Endothelial cell of umbilical vein (primary cell): ENCODE results near the gene GDNF.
A peak's percentile ranks its signal among the peaks of the same experiment; 100 is the strongest.

Experiments used
- EZH2 ChIP-seq: IDR thresholded peaks from 2 replicates; pipeline ENCODE4 v1.6.1; 2012; ENCODE audit warnings: borderline replicate concordance, low read depth, mild to moderate bottlenecking, moderate library complexity, low read length, inconsistent platforms; ENCODE audit not compliant: severe bottlenecking
- FOS ChIP-seq: IDR thresholded peaks from 2 replicates; pipeline ENCODE4 v1.6.1; 2011; ENCODE audit warnings: mild to moderate bottlenecking, low read length, moderate library complexity, borderline replicate concordance; ENCODE audit not compliant: insufficient read depth
- JUN ChIP-seq: IDR thresholded peaks from 2 replicates; pipeline ENCODE4 v1.6.1; 2011; ENCODE audit warnings: borderline replicate concordance, low read depth; ENCODE audit not compliant: insufficient read length, insufficient read depth
- POLR2A ChIP-seq: IDR thresholded peaks from 2 replicates; pipeline ENCODE4 v1.6.1; 2012; ENCODE audit warnings: low read depth, mild to moderate bottlenecking, control low read depth, low read length
- POLR2AphosphoS5 ChIP-seq: IDR thresholded peaks from 2 replicates; pipeline ENCODE4 v1.6.1; 2012; ENCODE audit warnings: low read depth, mild to moderate bottlenecking, control low read depth, low read length, moderate library complexity; ENCODE audit not compliant: insufficient read depth
- TF ChIP-seq, protein P1 (sequence below), 2 donors: IDR thresholded peaks; 1 replicate in 1 of 2; 2 replicates in 1 of 2; pipeline ENCODE4 v1.5.1; 2011; ENCODE audit warnings: low read length in 2 of 2, mild to moderate bottlenecking in 2 of 2, moderate library complexity in 2 of 2, control low read depth in 1 of 2, inconsistent platforms in 1 of 2, low read depth in 1 of 2; ENCODE audit not compliant: insufficient read depth in 1 of 2; ENCODE audit errors: extremely low read depth in 1 of 2

DNA sequence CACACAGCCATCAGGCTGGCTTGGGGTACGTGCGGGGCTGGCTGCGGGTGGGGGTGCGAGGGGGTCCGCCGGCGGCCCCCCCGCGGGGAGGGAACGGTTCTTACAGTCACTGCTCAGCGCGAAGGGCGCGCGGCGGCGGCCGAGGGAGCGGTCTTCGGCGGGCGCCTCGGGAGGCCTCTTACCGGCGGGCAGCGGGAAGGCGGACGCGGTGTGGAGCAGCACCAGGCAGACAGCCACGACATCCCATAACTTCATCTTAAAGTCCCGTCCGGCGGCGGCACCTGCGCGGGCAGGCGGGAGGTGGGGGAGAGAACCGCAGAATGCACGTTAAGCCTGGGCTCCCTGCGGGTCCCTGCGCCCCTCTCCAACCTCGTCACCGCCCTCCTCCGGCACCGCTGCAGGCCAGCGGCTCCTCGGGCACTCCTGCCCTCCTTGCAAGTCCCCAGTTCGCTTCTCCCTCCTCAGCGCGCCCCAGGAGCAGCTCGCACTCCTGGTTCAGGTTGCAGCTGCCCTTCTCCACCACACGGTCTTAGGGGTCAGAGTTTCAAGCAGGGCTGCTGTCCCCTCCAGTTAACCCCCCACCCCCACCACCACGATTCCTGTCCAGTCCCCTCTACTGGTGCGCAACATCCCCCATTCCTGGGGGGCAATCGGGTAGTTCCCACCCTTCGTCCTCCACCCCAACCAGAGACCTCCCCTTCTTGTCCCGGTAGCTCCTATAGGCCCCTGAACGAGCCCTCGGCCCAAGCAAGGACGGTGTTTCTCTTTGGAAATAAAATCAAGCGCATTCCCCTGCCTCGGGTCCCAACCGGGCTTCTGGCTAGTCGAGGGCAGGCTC is 5.1 kb downstream of the GDNF start:
- TF ChIP-seq POLR2A (no peak), EZH2 (peak; percentile 92), JUN (no peak), FOS (no peak), POLR2AphosphoS5 (no peak)
- TF ChIP-seq, protein P1, sequence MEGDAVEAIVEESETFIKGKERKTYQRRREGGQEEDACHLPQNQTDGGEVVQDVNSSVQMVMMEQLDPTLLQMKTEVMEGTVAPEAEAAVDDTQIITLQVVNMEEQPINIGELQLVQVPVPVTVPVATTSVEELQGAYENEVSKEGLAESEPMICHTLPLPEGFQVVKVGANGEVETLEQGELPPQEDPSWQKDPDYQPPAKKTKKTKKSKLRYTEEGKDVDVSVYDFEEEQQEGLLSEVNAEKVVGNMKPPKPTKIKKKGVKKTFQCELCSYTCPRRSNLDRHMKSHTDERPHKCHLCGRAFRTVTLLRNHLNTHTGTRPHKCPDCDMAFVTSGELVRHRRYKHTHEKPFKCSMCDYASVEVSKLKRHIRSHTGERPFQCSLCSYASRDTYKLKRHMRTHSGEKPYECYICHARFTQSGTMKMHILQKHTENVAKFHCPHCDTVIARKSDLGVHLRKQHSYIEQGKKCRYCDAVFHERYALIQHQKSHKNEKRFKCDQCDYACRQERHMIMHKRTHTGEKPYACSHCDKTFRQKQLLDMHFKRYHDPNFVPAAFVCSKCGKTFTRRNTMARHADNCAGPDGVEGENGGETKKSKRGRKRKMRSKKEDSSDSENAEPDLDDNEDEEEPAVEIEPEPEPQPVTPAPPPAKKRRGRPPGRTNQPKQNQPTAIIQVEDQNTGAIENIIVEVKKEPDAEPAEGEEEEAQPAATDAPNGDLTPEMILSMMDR (IDR thresholded peaks at IDR 0.05; ENCODE audit: extremely low read depth in 1 of 2, insufficient read depth in 1 of 2, low read depth in 1 of 2, low read length in 2 of 2), result no peak
